ENCODE results near the gene RIC3.

- TF ChIP-seq EZH2 (IDR thresholded peaks at IDR 0.05; ENCODE audit: borderline replicate concordance, low read depth, low read length, severe bottlenecking) (no peak), CTCF (IDR thresholded peaks at IDR 0.05; ENCODE audit: borderline replicate concordance, extremely low read depth, low read length, poor library complexity, severe bottlenecking) (no peak)
These were observed 78.9 kb downstream of the RIC3 start for GRCh38 chr11:8089791-8090510.

Measured in DND-41 (cell line).